Hepatocyte (in vitro differentiated cells): Measurements from ENCODE around the gene LARP6.

Source experiments
- CTCF ChIP-seq: fragments of 200-600 bp; sonication (generic); IDR thresholded peaks from 2 replicates; pipeline ENCODE4 v1.5.1; 2016; ENCODE audit warnings: antibody characterized with exemption, mild to moderate bottlenecking; ENCODE audit not compliant: poor library complexity
- EZH2 ChIP-seq: fragments of 200-600 bp; sonication (generic); IDR thresholded peaks from 2 replicates; pipeline ENCODE4 v1.6.1; 2016; ENCODE audit warnings: antibody characterized with exemption, mild to moderate bottlenecking, borderline replicate concordance
- EZH2phosphoT487 ChIP-seq: fragments of 200-600 bp; sonication (generic); IDR thresholded peaks from one replicate; pipeline ENCODE4 v1.6.1; 2018; ENCODE audit warnings: antibody characterized with exemption, mild to moderate bottlenecking, low read depth, moderate library complexity; ENCODE audit not compliant: unreplicated experiment, severe bottlenecking

GRCh38 chr15:70823196-70823595 is 30.8 kb downstream of the LARP6 start:
- TF ChIP-seq CTCF: no peak
- TF ChIP-seq EZH2: no peak
- TF ChIP-seq EZH2phosphoT487: no peak
